ENCODE data around the gene NHP2. TPM values are rescaled to one million over a fixed set of nuclear protein-coding genes. Genes with fewer than 3 reads are reported as not detected.
A peak's percentile ranks its signal among the peaks of the same experiment; 100 is the strongest.

NHP2 gene
- total and polyA plus RNA-seq, 9 of the 15 experiments (the other 6 are each of a cell fraction or from before 2014, with no cell fraction given) = 52.8 to 622 (median 144) TPM

- TF ChIP-seq ZBTB2 (IDR thresholded peaks at IDR 0.05) = no peak
- TF ChIP-seq NKRF (IDR thresholded peaks at IDR 0.05; ENCODE audit: borderline replicate concordance) = no peak
- TF ChIP-seq CTBP1 (IDR thresholded peaks at IDR 0.05; ENCODE audit: borderline replicate concordance) = peak; percentile 84
- 0 out of 2 replicates have a peak, but pooled peaks have one; percentile 39 for TF ChIP-seq RBM34 (IDR thresholded peaks at IDR 0.05; ENCODE audit: borderline replicate concordance, insufficient read depth, low read length)
- peak; percentile 63; the same call in 1 of the 2 replicates for TF ChIP-seq MAX (CRISPR knock-in tag; IDR thresholded peaks at IDR 0.05)
- peak in 1 of 2 experiments; percentile 44; a peak in 1 of 4 replicates for TF ChIP-seq ZMIZ1 (IDR thresholded peaks at IDR 0.05; ENCODE audit: low read depth in 2 of 2, low read length in 2 of 2)
- TF ChIP-seq SUPT5H (IDR thresholded peaks at IDR 0.05) = peak; percentile 83
- peak; percentile 58; the same call in 1 of the 2 replicates for TF ChIP-seq ZBTB17 (CRISPR knock-in tag; IDR thresholded peaks at IDR 0.05)
- TF ChIP-seq UBTF (IDR thresholded peaks at IDR 0.05; ENCODE audit: borderline replicate concordance in 1 of 2, low read depth in 2 of 2, low read length in 2 of 2) = peak in 1 of 2 experiments; percentile 64; a peak in 1 of 4 replicates
- peak in 1 of 2 experiments; percentile 95; a peak in 2 of 4 replicates for TF ChIP-seq ZNF639 (CRISPR knock-in tag; conservative IDR thresholded peaks at IDR 0.05 in 1 of 2, IDR thresholded peaks at IDR 0.05 in 1 of 2)
- no peak for TF ChIP-seq HES1 (IDR thresholded peaks at IDR 0.05; ENCODE audit: low read depth)
- 0 out of 2 replicates have a peak, but pooled peaks have one; percentile 42 for TF ChIP-seq ILF3 (IDR thresholded peaks at IDR 0.05; ENCODE audit: borderline replicate concordance)
These were observed 22.9 kb downstream of the NHP2 start, which contains the start of gene RMND5B (continued) for GRCh38 chr5:178130576-178131445.

Measured in K562 (cell line).